ENCODE data around the gene BTAF1.
A peak's percentile ranks its signal among the peaks of the same experiment; 100 is the strongest.

The BTAF1 gene

DNA sequence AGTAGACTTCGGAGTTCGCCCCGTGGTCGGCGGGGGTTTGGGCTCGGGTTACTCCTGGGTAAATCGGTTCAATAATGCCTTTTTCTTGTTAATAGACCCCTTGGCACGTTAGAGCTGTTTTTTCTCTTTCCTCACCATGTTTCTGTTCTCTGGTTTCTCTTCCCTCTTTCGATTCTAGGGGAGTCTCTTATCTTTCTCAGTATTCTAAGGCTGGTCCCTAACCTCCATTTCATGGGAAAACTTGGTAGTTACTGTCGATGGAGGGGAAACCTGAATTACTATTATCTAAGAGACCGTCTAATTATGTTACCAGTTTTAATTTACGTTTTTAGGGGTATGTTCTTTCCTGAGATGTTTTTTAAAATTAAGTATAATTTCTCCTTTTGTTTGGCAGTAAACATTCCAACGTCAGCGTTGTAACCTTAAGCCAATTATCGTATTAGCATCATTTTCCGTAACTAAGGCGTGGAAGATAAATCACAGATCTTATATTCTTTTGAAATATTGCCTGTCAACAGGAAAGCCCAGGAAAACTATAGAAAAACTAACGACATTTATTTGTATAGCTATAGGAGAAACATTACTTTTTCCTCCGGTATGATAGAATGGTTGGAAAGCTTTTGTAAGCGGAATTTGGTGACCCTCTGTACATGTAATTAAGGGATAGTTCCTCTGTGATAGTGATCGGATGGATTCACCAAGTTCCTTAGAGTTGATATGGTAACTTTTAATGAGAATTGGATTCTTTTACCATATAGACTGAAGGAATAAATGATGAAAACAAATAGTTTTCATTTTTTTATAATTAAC, 847 bp downstream of the BTAF1 start:
- no peaks in the 10 kb centered on the region for H3K9me3 ChIP-seq
- DNase-seq, result no peak
- peak overlapping the region; percentile 97 for H3K4me3 ChIP-seq (ENCODE audit: low read depth, low read length)
- H3K27me3 ChIP-seq, result no peaks in the 10 kb centered on the region
- no peaks in the 10 kb centered on the region for H3K4me1 ChIP-seq
- no peak for TF ChIP-seq CTCF (IDR thresholded peaks at IDR 0.05; ENCODE audit: low read depth, low read length)
- peaks cover 12% of the 10 kb centered on the region for H3K36me3 ChIP-seq

DNA sequence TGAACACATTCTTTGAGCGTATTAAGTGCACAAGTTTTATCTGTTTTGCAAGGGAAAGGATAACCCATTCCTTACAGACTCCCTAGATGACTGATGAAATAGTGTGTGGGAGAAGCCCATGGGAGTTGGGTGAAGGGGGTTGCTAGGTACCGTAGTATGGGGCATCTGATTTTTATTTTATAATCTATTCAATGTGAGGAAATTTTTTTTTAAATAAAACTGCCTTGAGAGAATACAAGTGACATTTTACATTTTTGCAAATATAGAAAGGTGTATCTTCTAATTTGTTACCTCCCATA, 1.4 kb downstream of the BTAF1 start:
- no peak for TF ChIP-seq CTCF (IDR thresholded peaks at IDR 0.05; ENCODE audit: low read depth, low read length)
- no peaks in the 10 kb centered on the region for H3K27me3 ChIP-seq
- no peaks in the 10 kb centered on the region for H3K9me3 ChIP-seq
- peaks cover 12% of the 10 kb centered on the region for H3K36me3 ChIP-seq
- H3K4me3 ChIP-seq (ENCODE audit: low read depth, low read length), result peak overlapping the region; percentile 97
- H3K4me1 ChIP-seq, result no peaks in the 10 kb centered on the region
- no peak for DNase-seq

- TF ChIP-seq CTCF (IDR thresholded peaks at IDR 0.05; ENCODE audit: low read depth, low read length), result no peak
- DNase-seq, result no peak
- H3K4me1 ChIP-seq, result peaks cover 4% of the 10 kb centered on the region
- H3K4me3 ChIP-seq (ENCODE audit: low read depth, low read length), result no peak overlapping the region
- no peaks in the 10 kb centered on the region for H3K27me3 ChIP-seq
- H3K9me3 ChIP-seq, result no peaks in the 10 kb centered on the region
- H3K36me3 ChIP-seq, result peaks cover 23% of the 10 kb centered on the region
Measured at GRCh38 chr10:91930939-91931338, 7.4 kb downstream of the BTAF1 start.

GRCh38 chr10:91931526-91932190, 8.1 kb downstream of the BTAF1 start:
- H3K9me3 ChIP-seq, result no peaks in the 10 kb centered on the region
- peaks cover 23% of the 10 kb centered on the region for H3K36me3 ChIP-seq
- peak; percentile 49 for DNase-seq
- H3K4me1 ChIP-seq, result peaks cover 4% of the 10 kb centered on the region
- TF ChIP-seq CTCF (IDR thresholded peaks at IDR 0.05; ENCODE audit: low read depth, low read length), result no peak
- H3K4me3 ChIP-seq (ENCODE audit: low read depth, low read length), result no peak overlapping the region
- H3K27me3 ChIP-seq, result no peaks in the 10 kb centered on the region

- no peak for DNase-seq
- peaks cover 4% of the 10 kb centered on the region for H3K4me1 ChIP-seq
- H3K27me3 ChIP-seq, result no peaks in the 10 kb centered on the region
- peaks cover 24% of the 10 kb centered on the region for H3K36me3 ChIP-seq
- H3K9me3 ChIP-seq, result no peaks in the 10 kb centered on the region
- TF ChIP-seq CTCF (IDR thresholded peaks at IDR 0.05; ENCODE audit: low read depth, low read length), result no peak
- H3K4me3 ChIP-seq (ENCODE audit: low read depth, low read length), result no peak overlapping the region
Measured at GRCh38 chr10:91932737-91933136, 9.2 kb downstream of the BTAF1 start.

DNA sequence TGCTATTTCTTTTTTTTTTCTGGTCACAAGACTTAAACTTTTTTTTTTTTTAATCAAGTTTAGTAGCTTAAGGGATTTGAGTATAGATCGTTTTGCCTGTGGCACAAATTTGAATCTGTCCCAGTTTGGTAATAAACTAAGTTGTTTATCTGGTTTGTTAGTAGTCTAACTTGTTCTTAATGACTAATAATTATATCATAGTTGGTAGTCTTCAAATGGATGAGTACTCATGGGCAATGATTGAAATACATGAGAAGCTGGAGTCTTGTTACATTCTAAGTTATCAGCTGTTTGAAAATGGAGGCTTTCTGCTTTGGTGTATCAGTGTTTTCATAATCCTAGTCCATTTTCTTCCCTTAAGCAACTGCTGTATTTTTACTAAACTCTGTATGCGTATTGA, 12.3 kb downstream of the BTAF1 start:
- Histone ChIP-seq H3K9me3 (no peaks in the 10 kb centered on the region), H3K4me1 (peaks cover 4% of the 10 kb centered on the region), H3K27me3 (no peaks in the 10 kb centered on the region), H3K36me3 (peaks cover 31% of the 10 kb centered on the region), H3K4me3 (ENCODE audit: low read depth, low read length) (no peak overlapping the region)
- no peak for TF ChIP-seq CTCF (IDR thresholded peaks at IDR 0.05; ENCODE audit: low read depth, low read length)
- DNase-seq, result no peak
